ENCODE data around the gene MMP27.
A peak's percentile ranks its signal among the peaks of the same experiment; 100 is the strongest.

The MMP27 gene

GRCh38 chr11:102685754-102686153 lies 19.8 kb downstream of the MMP27 start:
- no peaks in the 10 kb centered on the region for H3K27me3 ChIP-seq
- DNase-seq = no peak
- H3K4me1 ChIP-seq = no peaks in the 10 kb centered on the region
- TF ChIP-seq CTCF (IDR thresholded peaks at IDR 0.05) = no peak
- H3K36me3 ChIP-seq = no peaks in the 10 kb centered on the region
- intact Hi-C loops (cut with DNase I; ENCODE audit: low total_unique reads) = no loop called here
- H3K9me3 ChIP-seq = no peaks in the 10 kb centered on the region
- no peak overlapping the region for H3K4me3 ChIP-seq
- no peak overlapping the region for H3K27ac ChIP-seq

- Histone ChIP-seq H3K27me3 (no peaks in the 10 kb centered on the region), H3K9me3 (no peaks in the 10 kb centered on the region), H3K4me3 (no peak overlapping the region), H3K4me1 (no peaks in the 10 kb centered on the region), H3K36me3 (no peaks in the 10 kb centered on the region), H3K27ac (no peak overlapping the region)
- no peak for TF ChIP-seq CTCF (IDR thresholded peaks at IDR 0.05)
- DNase-seq = no peak
- intact Hi-C loops (cut with DNase I; ENCODE audit: low total_unique reads) = no loop called here
Measured at GRCh38 chr11:102685338-102685737, 20.2 kb downstream of the MMP27 start.

GRCh38 chr11:102683277-102683676 lies 22.3 kb downstream of the MMP27 start:
- Histone ChIP-seq H3K4me3 (no peak overlapping the region), H3K27me3 (no peaks in the 10 kb centered on the region), H3K36me3 (no peaks in the 10 kb centered on the region), H3K4me1 (no peaks in the 10 kb centered on the region), H3K9me3 (no peaks in the 10 kb centered on the region), H3K27ac (no peak overlapping the region)
- TF ChIP-seq CTCF (IDR thresholded peaks at IDR 0.05) = no peak
- intact Hi-C loops (cut with DNase I; ENCODE audit: low total_unique reads) = no loop called here
- no peak for DNase-seq

GRCh38 chr11:102680945-102681344 lies 24.6 kb downstream of the MMP27 start:
- no peak overlapping the region for H3K4me3 ChIP-seq
- H3K27me3 ChIP-seq = no peaks in the 10 kb centered on the region
- H3K4me1 ChIP-seq = no peaks in the 10 kb centered on the region
- no peaks in the 10 kb centered on the region for H3K36me3 ChIP-seq
- peak in 1 of 2 donors; percentile 38 for DNase-seq
- H3K9me3 ChIP-seq = no peaks in the 10 kb centered on the region
- intact Hi-C loops (cut with DNase I; ENCODE audit: low total_unique reads) = no loop called here
- no peak for TF ChIP-seq CTCF (IDR thresholded peaks at IDR 0.05)
- H3K27ac ChIP-seq = no peak overlapping the region

- Histone ChIP-seq H3K9me3 (no peaks in the 10 kb centered on the region), H3K27me3 (no peaks in the 10 kb centered on the region), H3K27ac (no peak overlapping the region), H3K36me3 (no peaks in the 10 kb centered on the region), H3K4me3 (no peak overlapping the region), H3K4me1 (no peaks in the 10 kb centered on the region)
- intact Hi-C loops (cut with DNase I; ENCODE audit: low total_unique reads) = no loop called here
- TF ChIP-seq CTCF (IDR thresholded peaks at IDR 0.05) = no peak
- DNase-seq = no peak
Measured at GRCh38 chr11:102678022-102678421, 27.5 kb downstream of the MMP27 start.

GRCh38 chr11:102676084-102676483 lies 29.5 kb downstream of the MMP27 start:
- Histone ChIP-seq H3K4me1 (no peaks in the 10 kb centered on the region), H3K27ac (no peak overlapping the region), H3K4me3 (no peak overlapping the region), H3K27me3 (no peaks in the 10 kb centered on the region), H3K36me3 (no peaks in the 10 kb centered on the region), H3K9me3 (no peaks in the 10 kb centered on the region)
- no peak for TF ChIP-seq CTCF (IDR thresholded peaks at IDR 0.05)
- intact Hi-C loops (cut with DNase I; ENCODE audit: low total_unique reads) = no loop called here
- DNase-seq = no peak

Measured in tibial artery (tissue), 4 donors.